ENCODE data around the gene F8. TPM values are rescaled to one million over a fixed set of nuclear protein-coding genes. Genes with fewer than 3 reads are reported as not detected.

The F8 gene
- total RNA-seq, 6 donors from 2014 or later, result 4.3 to 47.1 (median 21.7) TPM

- peak overlapping the region; percentile 94 to 97 (median 94) for H3K27ac ChIP-seq
- ATAC-seq (ENCODE audit: low FRiP score in 2 of 2) (no peak), DNase-seq (no peak)
- peaks cover 0 to 4% (median 2%) of the 10 kb centered on the region in 4 donors for H3K4me1 ChIP-seq
- H3K4me3 ChIP-seq, result peak overlapping the region; percentile 15 to 59 (median 56)
- no peak for TF ChIP-seq EP300 (IDR thresholded peaks at IDR 0.05)
- no peak for TF ChIP-seq CTCF (IDR thresholded peaks at IDR 0.05)
- no peak for TF ChIP-seq POLR2A (IDR thresholded peaks at IDR 0.05)
- 37 to 41% methylated on average over 3 of the region's 3 CpGs for WGBS, 2 donors
- H3K36me3 ChIP-seq, result no peaks in the 10 kb centered on the region
- no peaks in the 10 kb centered on the region for H3K27me3 ChIP-seq
- no peaks in the 10 kb centered on the region for H3K9me3 ChIP-seq
Observed at GRCh38 chrX:155028129-155028528, 5.6 kb upstream of the F8 start.

DNA sequence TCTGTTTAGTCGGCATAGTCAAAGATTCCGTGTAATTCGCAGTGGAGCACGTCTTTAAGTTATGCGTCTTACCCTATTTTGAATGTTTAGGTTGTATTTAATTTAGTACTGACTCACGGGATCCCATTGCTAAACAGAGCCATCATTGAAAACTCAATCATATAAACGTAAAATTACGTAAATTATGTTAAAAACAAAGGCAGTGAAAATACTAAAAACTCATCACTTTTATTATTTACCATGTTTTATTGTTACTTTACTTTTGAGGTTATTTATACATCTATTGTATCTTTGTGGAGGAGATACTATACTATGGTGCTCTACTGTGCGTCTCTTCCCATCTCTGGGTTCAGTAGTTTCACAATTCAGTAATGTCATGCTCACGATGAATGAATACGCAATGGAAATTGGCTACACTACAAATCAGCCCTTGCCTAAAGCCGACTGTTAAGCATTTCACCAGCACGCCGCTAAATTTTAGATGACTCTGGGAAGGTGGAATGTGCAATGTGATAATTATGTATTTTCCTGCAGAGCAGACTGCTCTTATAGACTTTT is 5.1 kb upstream of the F8 start:
- WGBS, 2 donors, result 1 to 40% methylated on average over 14 of the region's 14 CpGs
- peak overlapping the region; percentile 15 to 59 (median 56) for H3K4me3 ChIP-seq

DNA sequence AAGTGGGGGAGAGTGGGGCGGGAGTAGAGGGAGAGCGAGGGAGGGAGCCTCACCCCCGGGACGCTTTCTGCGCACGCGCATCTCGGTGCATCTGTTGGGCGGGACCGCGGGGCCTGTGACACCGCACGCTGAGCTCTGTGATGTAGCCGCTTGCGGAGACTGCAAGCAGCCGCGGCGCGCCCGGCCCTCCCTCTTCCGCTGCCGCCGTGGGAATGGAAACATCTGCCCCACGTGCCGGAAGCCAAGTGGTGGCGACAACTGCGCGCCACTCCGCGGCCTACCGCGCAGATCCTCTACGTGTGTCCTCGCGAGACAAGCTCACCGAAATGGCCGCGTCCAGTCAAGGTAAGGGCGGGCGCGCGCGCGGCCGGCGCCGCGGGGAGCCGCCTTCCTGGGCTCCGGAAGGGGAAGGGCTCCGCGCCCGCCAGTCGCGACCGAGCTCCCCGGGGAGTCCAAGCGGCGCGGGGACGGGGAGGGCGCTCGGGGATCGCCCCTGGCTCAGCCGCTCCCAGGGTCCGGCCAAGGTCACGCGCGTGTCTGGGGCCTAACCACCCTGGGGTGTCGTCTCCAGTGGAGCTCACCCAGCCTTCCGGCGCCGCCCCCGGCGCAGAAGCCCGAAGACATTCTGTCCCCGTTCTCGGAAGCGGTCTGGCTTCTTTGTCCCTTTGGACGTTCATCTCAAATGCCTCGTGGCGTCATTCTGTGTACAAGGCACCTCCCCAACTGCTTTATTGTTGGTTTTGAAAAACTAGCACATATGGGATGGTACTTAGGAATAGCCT is 4.4 kb upstream of the F8 start, which contains the start of gene FUNDC2:
Gene FUNDC2 (plus strand): TSS at position 118 of the 782 bp plus-strand sequence. CDS start 95 bp downstream, at position 213.
- Histone ChIP-seq H3K9me3 (no peaks in the 10 kb centered on the region), H3K36me3 (no peaks in the 10 kb centered on the region), H3K4me3 (peak within 1 kb of the TSS; percentile 15 to 59 (median 56)), H3K4me1 (peaks cover 0 to 4% (median 2%) of the 10 kb centered on the region in 4 donors), H3K27me3 (no peaks in the 10 kb centered on the region), H3K27ac (peak within 1 kb of the TSS; percentile 94 to 97 (median 94))
- WGBS, 2 donors, result 48% methylated on average over 78 of the region's 82 CpGs; no CpG with 5 or more reads in 1 of the 2 donors
- DNase-seq, result peak; percentile 93 to 97
- TF ChIP-seq POLR2A (IDR thresholded peaks at IDR 0.05) (peak in 3 of 4 donors; percentile 52 to 83 (median 83)), EP300 (IDR thresholded peaks at IDR 0.05) (peak in 2 of 4 donors; percentile 64 to 85), CTCF (IDR thresholded peaks at IDR 0.05) (no peak), POLR2AphosphoS5 (IDR thresholded peaks at IDR 0.05) (peak; percentile 73 to 79)
- peak; percentile 96 for ATAC-seq (ENCODE audit: low FRiP score in 2 of 2)

More for the DNA sequence above, 5.1 kb upstream of the F8 start:
- Histone ChIP-seq H3K36me3 (no peaks in the 10 kb centered on the region), H3K27ac (peak overlapping the region; percentile 94 to 97 (median 94)), H3K9me3 (no peaks in the 10 kb centered on the region), H3K4me1 (peaks cover 0 to 4% (median 2%) of the 10 kb centered on the region in 4 donors), H3K27me3 (no peaks in the 10 kb centered on the region)
- DNase-seq, result peak in 1 of 2 donors; percentile 21
- no peak for TF ChIP-seq EP300 (IDR thresholded peaks at IDR 0.05)
- peak in 1 of 4 donors; percentile 37 for TF ChIP-seq POLR2A (IDR thresholded peaks at IDR 0.05)
- ATAC-seq (ENCODE audit: low FRiP score in 2 of 2), result peak in 1 of 2 donors; percentile 68

DNA sequence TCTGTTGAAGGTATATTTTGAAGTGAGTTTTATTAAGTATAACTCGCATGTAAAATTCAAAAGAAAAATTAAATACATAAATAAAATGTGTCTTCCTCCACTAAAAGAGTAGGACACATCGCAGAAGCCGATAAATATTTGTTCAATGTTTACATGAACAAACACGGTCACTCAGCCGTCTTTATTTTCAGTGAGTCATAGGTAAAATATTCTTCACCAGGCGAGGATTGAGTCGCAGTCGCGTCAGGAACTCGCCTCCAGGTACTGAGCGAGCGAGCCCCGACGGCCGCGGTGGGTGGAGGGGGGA is 3.9 kb upstream of the F8 start:
- Histone ChIP-seq H3K4me3 (peak overlapping the region; percentile 10 to 59 (median 56)), H3K27ac (peak overlapping the region; percentile 94 to 97 (median 94)), H3K27me3 (no peaks in the 10 kb centered on the region), H3K4me1 (peaks cover 0 to 4% (median 2%) of the 10 kb centered on the region in 4 donors), H3K9me3 (no peaks in the 10 kb centered on the region), H3K36me3 (no peaks in the 10 kb centered on the region)
- 0 to 35% methylated on average over 5 to 15 of the region's 16 CpGs for WGBS, 2 donors
- no peak for TF ChIP-seq POLR2AphosphoS5 (IDR thresholded peaks at IDR 0.05)
- TF ChIP-seq POLR2A (IDR thresholded peaks at IDR 0.05), result no peak
- TF ChIP-seq CTCF (IDR thresholded peaks at IDR 0.05), result no peak
- TF ChIP-seq EP300 (IDR thresholded peaks at IDR 0.05), result no peak
- ATAC-seq (ENCODE audit: low FRiP score in 2 of 2) (no peak), DNase-seq (no peak)
